NCI-H2171 (cell line): ENCODE data around the gene RAB18.
"Not testable (repeated sequence)": the region's sequence is repeated elsewhere in the genome, so short reads cannot be mapped to it uniquely, and the experiment has no call there.

Experiments used
- DNase-seq: peaks from one replicate; lab custom pipeline; 2025; lab: John Stamatoyannopoulos, UW

RAB18 gene

GRCh38 chr10:27547047-27547446 lies 42.9 kb downstream of the RAB18 start:
- no peak for DNase-seq

GRCh38 chr10:27547482-27547881 lies 43.4 kb downstream of the RAB18 start:
- DNase-seq, result no peak

GRCh38 chr10:27550823-27551222 lies 46.7 kb downstream of the RAB18 start:
- DNase-seq, result no peak

- DNase-seq, result no peak
Observed at GRCh38 chr10:27558612-27559020, 54.5 kb downstream of the RAB18 start.

- no peak for DNase-seq
Observed at GRCh38 chr10:27561334-27561733, 57.2 kb downstream of the RAB18 start.

GRCh38 chr10:27564398-27564797 lies 60.3 kb downstream of the RAB18 start:
- no peak for DNase-seq

GRCh38 chr10:27564880-27565279 lies 60.8 kb downstream of the RAB18 start:
- no peak for DNase-seq

- DNase-seq, result no peak
Observed at GRCh38 chr10:27568196-27569175, 64.4 kb downstream of the RAB18 start.

- no peak for DNase-seq
Observed at GRCh38 chr10:27569946-27570345, 65.8 kb downstream of the RAB18 start.

GRCh38 chr10:27577038-27577437 lies 72.9 kb downstream of the RAB18 start:
- DNase-seq, result not testable (repeated sequence)

- no peak for DNase-seq
Observed at GRCh38 chr10:27578316-27578715, 74.2 kb downstream of the RAB18 start.

- DNase-seq, result no peak
Observed at GRCh38 chr10:27581225-27581624, 77.1 kb downstream of the RAB18 start.

- DNase-seq, result no peak
Observed at GRCh38 chr10:27584302-27584701, 80.2 kb downstream of the RAB18 start.
